NCI-H510A (cell line): Measurements from ENCODE around the gene CLDN16.

ENCODE experiments used
- DNase-seq: peaks from one replicate; lab custom pipeline; 2025; lab: John Stamatoyannopoulos, UW

The CLDN16 gene

GRCh38 chr3:190442240-190442639, 54.3 kb downstream of the CLDN16 start:
- DNase-seq: no peak

- DNase-seq: no peak
Measured at GRCh38 chr3:190443257-190443656, 55.3 kb downstream of the CLDN16 start.

DNA sequence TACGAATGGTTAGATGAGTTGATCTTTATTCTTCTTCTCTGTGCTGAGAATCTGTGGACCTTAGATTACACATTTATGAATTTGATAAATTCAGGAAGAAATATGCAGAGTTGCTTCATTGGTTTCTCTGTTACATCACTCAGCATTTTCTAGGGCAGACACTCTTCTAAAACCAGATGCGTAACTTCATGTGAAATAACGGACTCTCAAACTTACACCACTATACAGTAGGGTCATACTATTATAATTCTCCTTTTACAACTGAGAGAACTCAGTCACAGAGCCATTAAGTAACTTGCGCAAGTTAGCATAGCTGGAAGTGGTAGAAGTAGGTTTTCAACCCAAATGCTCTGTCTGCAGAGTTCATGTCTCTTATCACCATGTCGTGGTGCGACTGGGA, 56.0 kb downstream of the CLDN16 start:
- DNase-seq: no peak

DNA sequence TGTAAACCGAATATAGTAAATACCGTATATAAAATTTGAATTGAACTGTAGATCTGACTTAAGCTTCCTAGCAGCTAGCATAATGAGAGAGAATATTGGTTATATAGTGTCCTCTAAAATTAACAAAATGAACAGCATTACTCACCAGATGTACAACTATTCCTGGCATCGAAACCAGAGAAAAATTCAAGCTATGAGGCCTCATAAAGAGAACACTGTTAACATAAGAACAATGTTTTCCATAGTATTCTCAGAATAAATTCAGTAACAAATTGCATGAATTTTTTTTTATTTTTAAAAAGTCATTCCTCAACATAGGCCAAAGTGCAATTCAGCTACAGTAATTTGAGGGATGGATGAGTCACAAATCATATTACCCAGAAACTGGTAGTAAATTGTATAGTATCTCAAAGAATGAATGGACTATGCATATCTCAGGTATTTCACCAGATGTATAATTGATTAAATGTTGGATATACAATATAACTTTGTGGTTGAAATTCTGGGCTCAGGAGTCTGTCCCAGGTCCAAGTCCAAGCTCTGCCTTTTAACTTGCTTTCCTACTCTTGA, 56.7 kb downstream of the CLDN16 start:
- no peak for DNase-seq

DNA sequence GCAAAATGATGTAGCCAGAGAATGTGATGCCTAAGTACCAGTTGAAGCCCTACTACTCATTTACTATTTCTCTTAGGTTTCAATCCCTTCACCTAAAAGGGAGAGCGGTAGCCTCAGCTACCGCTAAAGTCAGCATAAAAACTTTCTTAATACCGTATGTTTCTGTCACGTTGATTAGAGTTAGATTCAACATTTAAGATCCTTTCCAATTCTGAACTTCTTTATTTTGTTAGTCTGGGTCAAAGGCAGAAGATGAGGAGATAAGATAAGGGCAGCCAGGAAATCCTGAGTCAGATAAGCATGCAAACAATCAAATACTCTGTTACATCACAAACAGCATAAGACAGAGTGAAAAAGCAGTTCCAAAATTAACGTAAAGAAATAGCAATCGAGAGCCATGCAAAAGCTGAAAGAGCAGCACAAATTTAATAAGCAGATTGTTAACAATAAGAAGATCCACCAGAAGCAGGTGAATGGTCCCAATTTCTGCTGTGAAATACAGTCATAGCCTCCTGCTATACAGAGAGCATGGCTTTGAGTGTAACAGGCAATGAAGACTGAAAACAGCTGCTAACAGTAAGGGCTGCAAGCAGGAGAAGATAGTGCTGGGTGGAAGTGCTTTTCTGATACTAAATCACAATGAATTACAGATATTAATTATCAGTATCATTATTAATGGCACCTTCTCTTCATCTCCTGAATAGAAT, 58.8 kb downstream of the CLDN16 start:
- no peak for DNase-seq

GRCh38 chr3:190448256-190448655, 60.3 kb downstream of the CLDN16 start:
- DNase-seq: no peak

- no peak for DNase-seq
Measured at GRCh38 chr3:190449801-190450200, 61.8 kb downstream of the CLDN16 start, which contains the start of gene TMEM207. Gene TMEM207 (minus strand): TSS chr3:190449901. CDS start chr3:190449809, 92 bp downstream.

DNA sequence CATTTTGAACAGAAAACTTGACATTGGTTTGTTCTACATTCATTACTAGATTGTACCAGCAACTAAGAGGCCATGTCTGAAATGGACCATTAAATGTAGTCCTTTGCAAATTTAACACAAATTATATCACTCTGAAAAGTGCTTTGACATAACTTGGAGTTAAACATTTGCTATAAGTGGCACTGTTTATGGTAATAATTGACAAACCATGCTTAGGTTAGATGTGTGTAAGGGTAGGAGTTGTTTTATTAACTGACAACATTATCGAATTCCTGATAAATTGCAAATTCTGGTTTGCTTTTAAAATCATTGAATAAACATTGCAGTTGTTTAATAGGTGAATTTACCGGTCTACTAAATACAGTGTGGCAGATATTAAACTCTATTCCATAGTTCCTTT, 67.9 kb downstream of the CLDN16 start:
- DNase-seq: no peak

DNA sequence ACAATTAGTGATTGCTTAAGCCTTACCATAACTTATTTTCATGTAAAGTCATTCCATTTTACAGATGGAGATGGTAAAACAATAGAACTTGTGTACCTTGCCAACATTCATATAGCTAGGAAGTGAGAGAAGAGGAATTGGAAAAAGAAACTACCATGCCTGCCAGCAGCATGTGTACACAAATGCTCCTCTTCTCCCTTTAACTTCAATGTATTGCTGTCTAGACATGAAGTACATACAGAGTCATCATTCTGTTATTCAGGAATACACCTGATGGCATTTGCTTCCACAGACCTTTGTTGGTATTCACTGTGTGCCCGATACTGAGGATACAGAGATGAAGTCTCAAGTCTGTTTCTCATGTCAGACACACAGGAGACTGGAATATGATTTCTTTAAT, 68.8 kb downstream of the CLDN16 start:
- no peak for DNase-seq

GRCh38 chr3:190458040-190458439, 70.1 kb downstream of the CLDN16 start:
- no peak for DNase-seq
